H9 (cell line): Measurements from ENCODE around the gene FAM83F. TPM values are rescaled to one million over a fixed set of nuclear protein-coding genes. Genes with fewer than 3 reads are reported as not detected.

Source experiments
- DNase-seq: peaks from one replicate; pipeline ENCODE4 v3.0.0-alpha.2; 2017
- H2AFZ ChIP-seq: one replicate; pipeline ENCODE4 v1.6.1; 2013; ENCODE audit warnings: mild to moderate bottlenecking, low read length, control low read depth, moderate library complexity
- H2AK5ac ChIP-seq: 2 replicates; pipeline ENCODE4 v1.6.1; 2013; ENCODE audit warnings: low read length, control low read depth, mixed read lengths; ENCODE audit not compliant: insufficient read length
- H2BK120ac ChIP-seq: one replicate; pipeline ENCODE4 v1.6.1; 2013; ENCODE audit warnings: low read depth, mild to moderate bottlenecking, low read length, control low read depth, inconsistent platforms; ENCODE audit not compliant: poor library complexity, severe bottlenecking
- H2BK12ac ChIP-seq: 2 replicates; pipeline ENCODE4 v1.6.1; 2013; ENCODE audit warnings: low read length, control low read depth, mixed read lengths, low read depth; ENCODE audit not compliant: insufficient read length
- H2BK15ac ChIP-seq: 2 replicates; pipeline ENCODE4 v1.6.1; 2013; ENCODE audit warnings: low read depth, low read length, control low read depth
- H2BK20ac ChIP-seq: one replicate; pipeline ENCODE4 v1.6.1; 2013; ENCODE audit warnings: low read depth, mild to moderate bottlenecking, low read length, control low read depth, inconsistent platforms; ENCODE audit not compliant: poor library complexity, severe bottlenecking
- H2BK5ac ChIP-seq: 2 replicates; pipeline ENCODE4 v1.6.1; 2013; ENCODE audit warnings: low read length, control low read depth, mixed read lengths; ENCODE audit not compliant: insufficient read length
- H3K14ac ChIP-seq: 2 replicates; pipeline ENCODE4 v1.6.1; 2013; ENCODE audit warnings: low read length, control low read depth; ENCODE audit not compliant: insufficient read depth
- H3K18ac ChIP-seq: 2 replicates; pipeline ENCODE4 v1.6.1; 2013; ENCODE audit warnings: low read depth, mild to moderate bottlenecking, mixed read lengths, low read length, control low read depth; ENCODE audit not compliant: insufficient read length
- H3K23ac ChIP-seq: 2 replicates; pipeline ENCODE4 v1.6.1; 2013; ENCODE audit warnings: low read length, control low read depth, mixed read lengths, low read depth; ENCODE audit not compliant: insufficient read length
- H3K23me2 ChIP-seq: 2 replicates; pipeline ENCODE4 v1.6.1; 2013; ENCODE audit warnings: low read depth, mild to moderate bottlenecking, mixed read lengths, low read length, control low read depth; ENCODE audit not compliant: insufficient read length, poor library complexity, severe bottlenecking
- H3K27ac ChIP-seq: 2 replicates; pipeline ENCODE4 v1.5.1; 2013; ENCODE audit warnings: low read length, control low read depth, mixed read lengths, low read depth; ENCODE audit not compliant: insufficient read length
- H3K27me3 ChIP-seq: 2 replicates; pipeline ENCODE4 v1.6.1; 2013; ENCODE audit warnings: low read length, control low read depth, inconsistent platforms; ENCODE audit not compliant: insufficient read depth
- H3K4ac ChIP-seq: 2 replicates; pipeline ENCODE4 v1.6.1; 2013; ENCODE audit warnings: low read depth, mild to moderate bottlenecking, control low read depth, inconsistent platforms, low read length, moderate library complexity
- H3K4me1 ChIP-seq: 2 replicates; pipeline ENCODE4 v1.6.1; 2013; ENCODE audit warnings: low read length, control low read depth, inconsistent platforms; ENCODE audit not compliant: insufficient read depth
- H3K4me2 ChIP-seq: 2 replicates; pipeline ENCODE4 v1.6.1; 2013; ENCODE audit warnings: low read length, control low read depth, mixed read lengths; ENCODE audit not compliant: insufficient read length, insufficient read depth
- H3K56ac ChIP-seq: 2 replicates; pipeline ENCODE4 v1.6.1; 2013; ENCODE audit warnings: low read depth, mild to moderate bottlenecking, mixed read lengths, low read length, control low read depth; ENCODE audit not compliant: insufficient read length
- H3K79me1 ChIP-seq: 2 replicates; pipeline ENCODE4 v1.6.1; 2013; ENCODE audit warnings: low read depth, mild to moderate bottlenecking, moderate library complexity, low read length, control low read depth, inconsistent platforms; ENCODE audit not compliant: insufficient read depth, poor library complexity, severe bottlenecking
- H3K79me2 ChIP-seq: 2 replicates; pipeline ENCODE4 v1.6.1; 2013; ENCODE audit warnings: low read length, control low read depth, inconsistent platforms; ENCODE audit not compliant: insufficient read depth
- H3K9ac ChIP-seq: 2 replicates; pipeline ENCODE4 v1.6.1; 2013; ENCODE audit warnings: low read length, control low read depth, mixed read lengths; ENCODE audit not compliant: insufficient read length; ENCODE audit errors: extremely low read depth
- H3K9me3 ChIP-seq: one replicate; pipeline ENCODE4 v1.6.1; 2013; ENCODE audit warnings: low read depth, low read length, inconsistent platforms; ENCODE audit not compliant: control insufficient read depth
- H3T11ph ChIP-seq: one replicate; pipeline ENCODE4 v1.6.1; 2013; ENCODE audit warnings: mild to moderate bottlenecking, low read length, control low read depth, inconsistent platforms
- H4K20me1 ChIP-seq: one replicate; pipeline ENCODE4 v1.6.1; 2013; ENCODE audit not compliant: control insufficient read depth, insufficient read length, insufficient read depth
- H4K5ac ChIP-seq: 2 replicates; pipeline ENCODE4 v1.6.1; 2013; ENCODE audit warnings: low read depth, mild to moderate bottlenecking, mixed read lengths, low read length, control low read depth; ENCODE audit not compliant: insufficient read length
- H4K8ac ChIP-seq: replicated peaks from 2 replicates; pipeline ENCODE4 v1.6.1; 2013; ENCODE audit warnings: low read length, control low read depth, mixed read lengths, low read depth; ENCODE audit not compliant: insufficient read length
- H4K91ac ChIP-seq: 2 replicates; pipeline ENCODE4 v1.6.1; 2013; ENCODE audit warnings: low read depth, mild to moderate bottlenecking, moderate library complexity, mixed read lengths, low read length, control low read depth; ENCODE audit not compliant: insufficient read length
- H3K27ac Mint-ChIP-seq, 3 experiments: 2 replicates in 2 of 3; 3 replicates in 1 of 3; pipeline ENCODE4 v1.8.0; 2020 to 2021; ENCODE audit warnings: mixed read lengths in 3 of 3, mild to moderate bottlenecking in 1 of 3, moderate library complexity in 1 of 3
- H3K27me3 Mint-ChIP-seq: 2 replicates; pipeline ENCODE4 v1.8.0; 2021; ENCODE audit warnings: low read depth, mild to moderate bottlenecking, moderate library complexity, mixed read lengths
- H3K36me3 Mint-ChIP-seq, 3 experiments: 2 replicates in 2 of 3; 3 replicates in 1 of 3; pipeline ENCODE4 v1.8.0; 2020 to 2021; ENCODE audit warnings: low read depth in 3 of 3, mixed read lengths in 3 of 3; ENCODE audit not compliant: insufficient read depth in 1 of 3
- H3K4me1 Mint-ChIP-seq, 2 experiments: 2 replicates each; pipeline ENCODE4 v1.8.0; 2020; ENCODE audit warnings: mixed read lengths in 2 of 2
- H3K4me3 Mint-ChIP-seq, 2 experiments: 2 replicates in 1 of 2; 3 replicates in 1 of 2; pipeline ENCODE4 v1.8.0; 2020 to 2021; ENCODE audit warnings: mild to moderate bottlenecking in 2 of 2, mixed read lengths in 2 of 2, moderate library complexity in 1 of 2
- H3K9me3 Mint-ChIP-seq, 2 experiments: 2 replicates in 1 of 2; 3 replicates in 1 of 2; pipeline ENCODE4 v1.8.0; 2020; ENCODE audit warnings: mild to moderate bottlenecking in 2 of 2, mixed read lengths in 2 of 2, moderate library complexity in 1 of 2
- CTCF ChIP-seq: fragments of 200-600 bp; sonication (generic); conservative IDR thresholded peaks from 3 replicates; pipeline ENCODE4 v1.8.0; 2021; ENCODE audit warnings: antibody characterized with exemption, mild to moderate bottlenecking
- WGBS: extraction: QIAGEN DNeasy Blood & Tissue Kit; methylation state at CpG from one replicate; pipeline ENCODE4 v1.1.7; 2013; ENCODE audit warnings: missing lambda C conversion rate, low lambda C conversion rate, mixed read lengths; ENCODE audit not compliant: insufficient read length; ENCODE audit errors: extremely low coverage; 5-methylcytosine and 5-hydroxymethylcytosine counted together
- total RNA-seq: library from RNA; stranded (reverse); gene quantifications from 2 replicates; pipeline ENCODE4 v1.2.1, GENCODE V29; 2021

The FAM83F gene
- total RNA-seq, 1 experiment from 2014 or later, result 17.4 TPM

GRCh38 chr22:40036591-40037225 lies 42.0 kb downstream of the FAM83F start:
- Histone ChIP-seq H3K23ac (no peak overlapping the region), H4K8ac (no peak overlapping the region), H4K5ac (no peak overlapping the region), H2BK15ac (no peak overlapping the region), H3K27me3 (no peaks in the 10 kb centered on the region), H3T11ph (no peak overlapping the region), H3K79me1 (no peaks in the 10 kb centered on the region), H3K4me2 (no peak overlapping the region), H2BK20ac (no peak overlapping the region), H2BK5ac (no peak overlapping the region), H2BK12ac (no peak overlapping the region), H2BK120ac (no peak overlapping the region), H2AFZ (no peak overlapping the region), H3K56ac (no peak overlapping the region), H2AK5ac (no peak overlapping the region), H3K4ac (no peak overlapping the region), H3K9me3 (no peaks in the 10 kb centered on the region), H3K14ac (no peak overlapping the region), H3K27ac (no peak overlapping the region), H3K9ac (no peak overlapping the region), H3K18ac (no peak overlapping the region), H4K20me1 (peaks cover 2% of the 10 kb centered on the region), H3K79me2 (no peaks in the 10 kb centered on the region), H3K4me1 (no peaks in the 10 kb centered on the region), H3K23me2 (no peaks in the 10 kb centered on the region), H4K91ac (no peak overlapping the region)
- no peaks in the 10 kb centered on the region; a peak in 1 of 5 replicates for H3K9me3 Mint-ChIP-seq
- peak; percentile 83 for DNase-seq
- no peaks in the 10 kb centered on the region for H3K4me1 Mint-ChIP-seq
- no peak overlapping the region for H3K27ac Mint-ChIP-seq
- H3K4me3 Mint-ChIP-seq, result no peak overlapping the region
- H3K36me3 Mint-ChIP-seq, result peaks cover 0 to 1% (median 0%) of the 10 kb centered on the region in 3 experiments; a peak in 2 of 7 replicates
- no CpG with 5 or more reads among the region's 13 CpGs for WGBS
- H3K27me3 Mint-ChIP-seq, result peaks cover 41% of the 10 kb centered on the region
- peak; percentile 91 for TF ChIP-seq CTCF
